ENCODE results near the gene ABCC8. TPM values are rescaled to one million over a fixed set of nuclear protein-coding genes. Genes with fewer than 3 reads are reported as not detected.

ABCC8 gene
- polyA plus RNA-seq, 1 of the 3 experiments (the other 2 are of a cell fraction), result 1.1 TPM

- Histone ChIP-seq H3K9me2 (no peaks in the 10 kb centered on the region), H4K20me1 (ENCODE audit: insufficient read depth) (no peaks in the 10 kb centered on the region), H3K36me3 (replicated peaks in 1 of 2; ENCODE audit: control insufficient read depth in 1 of 2, insufficient read depth in 2 of 2, low read length in 1 of 2) (no peaks in the 10 kb centered on the region), H3K27ac (ENCODE audit: low read depth in 2 of 2, low read length in 1 of 2) (peak overlapping the region in 1 of 2 experiments; percentile 43; a peak in 1 of 4 replicates), H3K4me1 (ENCODE audit: control insufficient read depth in 1 of 2, insufficient read depth in 2 of 2, low read depth in 1 of 2, low read length in 1 of 2) (peaks cover 0 to 16% of the 10 kb centered on the region in 2 experiments; a peak in 1 of 4 replicates), H3K79me2 (ENCODE audit: insufficient read depth) (no peaks in the 10 kb centered on the region), H3K9ac (no peak overlapping the region), H3K27me3 (ENCODE audit: insufficient read depth) (no peaks in the 10 kb centered on the region), H2AFZ (ENCODE audit: low read depth) (no peak overlapping the region), H3K4me3 (ENCODE audit: low read depth in 2 of 2, low read length in 1 of 2) (no peak overlapping the region), H3F3A (replicated peaks; ENCODE audit: insufficient read depth) (no peaks in the 10 kb centered on the region), H3K4me2 (peak overlapping the region; percentile 31; the same call in 1 of the 2 replicates), H3K9me3 (no peaks in the 10 kb centered on the region)
- CTCF ChIA-PET, result interaction anchor here (0.6 to 4.2 kb wide), 19 partner anchors 8 to 652 kb away, joined by 3 to 13 read pairs (median 5); partner anchors contain the start of gene KCNJ11
- WGBS (ENCODE audit: low lambda C conversion rate), result 43% methylated on average over 14 of the region's 15 CpGs
- POLR2A ChIA-PET, result no interaction called here
- peak; percentile 78 for DNase-seq
- TF ChIP-seq CTCF (IDR thresholded peaks at IDR 0.05) (peak; percentile 27; the same call in 1 of the 2 replicates), IRF3 (IDR thresholded peaks at IDR 0.05; ENCODE audit: low read depth, low read length) (no peak), RAD21 (IDR thresholded peaks at IDR 0.05; ENCODE audit: low read length) (0 out of 2 replicates have a peak, but pooled peaks have one; percentile 20)
These were observed 71.2 kb downstream of the ABCC8 start for GRCh38 chr11:17405232-17406005.

- Histone ChIP-seq H3K79me2 (ENCODE audit: insufficient read depth) (no peaks in the 10 kb centered on the region), H3K9ac (no peak overlapping the region), H2AFZ (ENCODE audit: low read depth) (no peak overlapping the region), H3K36me3 (replicated peaks in 1 of 2; ENCODE audit: control insufficient read depth in 1 of 2, insufficient read depth in 2 of 2, low read length in 1 of 2) (no peaks in the 10 kb centered on the region), H3K27me3 (ENCODE audit: insufficient read depth) (no peaks in the 10 kb centered on the region), H3K9me3 (no peaks in the 10 kb centered on the region), H3K4me3 (ENCODE audit: low read depth in 2 of 2, low read length in 1 of 2) (no peak overlapping the region), H3K4me2 (no peak overlapping the region), H3F3A (replicated peaks; ENCODE audit: insufficient read depth) (no peaks in the 10 kb centered on the region), H3K9me2 (no peaks in the 10 kb centered on the region), H3K27ac (ENCODE audit: low read depth in 2 of 2, low read length in 1 of 2) (no peak overlapping the region), H4K20me1 (ENCODE audit: insufficient read depth) (no peaks in the 10 kb centered on the region), H3K4me1 (ENCODE audit: control insufficient read depth in 1 of 2, insufficient read depth in 2 of 2, low read depth in 1 of 2, low read length in 1 of 2) (peaks cover 0 to 16% of the 10 kb centered on the region in 2 experiments; a peak in 1 of 4 replicates)
- POLR2A ChIA-PET, result no interaction called here
- no peak for DNase-seq
- CTCF ChIA-PET, result interaction anchor here (0.9 to 2.5 kb wide), 9 partner anchors 8 to 100 kb away, joined by 3 to 10 read pairs (median 7); no protein-coding TSS in a partner anchor
- TF ChIP-seq IRF3 (IDR thresholded peaks at IDR 0.05; ENCODE audit: low read depth, low read length) (no peak), YY1 (IDR thresholded peaks at IDR 0.05; ENCODE audit: low read depth) (no peak), FOXM1 (IDR thresholded peaks at IDR 0.05; ENCODE audit: low read depth) (no peak)
- 74% methylated on average over 18 of the region's 18 CpGs for WGBS (ENCODE audit: low lambda C conversion rate)
These were observed 72.5 kb downstream of the ABCC8 start for GRCh38 chr11:17403980-17404759.

All from SK-N-SH (cell line).